HEK293 (cell line): ENCODE measurements around the gene RDH16.
"Not testable (repeated sequence)": the region's sequence is repeated elsewhere in the genome, so short reads cannot be mapped to it uniquely, and the experiment has no call there.

Experiments
- CTCF ChIA-PET: fragments of 350-600 bp; formaldehyde crosslinking; extraction: SDS; loops from one replicate; lab custom pipeline; 2021; ENCODE audit warnings: antibody characterized with exemption; lab: Yijun Ruan, JAX
- POLR2A ChIA-PET: fragments of 300-600 bp; formaldehyde crosslinking; extraction: SDS; loops from one replicate; lab custom pipeline; 2020; ENCODE audit warnings: antibody characterized with exemption, inconsistent platforms; lab: Yijun Ruan, JAX
- H3K27ac ChIP-seq: fragments of 200-500 bp; sonication (Bioruptor generic); 2 replicates; pipeline ENCODE4 v1.5.1; 2014; ENCODE audit warnings: low read depth, low read length, control low read depth, inconsistent platforms; ENCODE audit errors: extremely low read depth
- H3K36me3 ChIP-seq, 2 experiments: fragments of 200-500 bp in 1 of 2; sonication (Bioruptor generic) in 1 of 2; 1 replicate in 1 of 2; 2 replicates in 1 of 2; pipeline ENCODE4 v1.5.1; 2014 to 2017; ENCODE audit warnings: inconsistent platforms in 2 of 2, low read length in 2 of 2; ENCODE audit not compliant: control insufficient read depth in 2 of 2, insufficient read depth in 1 of 2
- H3K4me1 ChIP-seq: fragments of 200-500 bp; sonication (Bioruptor generic); 2 replicates; pipeline ENCODE4 v1.5.1; 2014; ENCODE audit warnings: mild to moderate bottlenecking, low read length, inconsistent platforms; ENCODE audit not compliant: control insufficient read depth, insufficient read depth
- H3K4me3 ChIP-seq: 2 replicates; pipeline ENCODE4 v1.5.1; 2011; ENCODE audit warnings: low read depth, mild to moderate bottlenecking, control low read depth, low read length, moderate library complexity
- H3K9me3 ChIP-seq: fragments of 200-500 bp; sonication (Bioruptor generic); 2 replicates; pipeline ENCODE4 v1.5.1; 2014; ENCODE audit warnings: low read depth, low read length, inconsistent platforms; ENCODE audit not compliant: control insufficient read depth, insufficient read depth
- EGR2 ChIP-seq: fragments of 450-650 bp; formaldehyde crosslinking; IDR thresholded peaks from 2 replicates; pipeline ENCODE4 v1.5.1; 2016; ENCODE audit warnings: low read depth, missing biosample characterization, missing genetic modification characterization
- SALL2 ChIP-seq: fragments of 450-650 bp; formaldehyde crosslinking; IDR thresholded peaks from 2 replicates; pipeline ENCODE4 v1.5.0; 2017; ENCODE audit warnings: missing biosample characterization, mild to moderate bottlenecking, missing genetic modification characterization, borderline replicate concordance
- TRIM28 ChIP-seq: IDR thresholded peaks from 2 replicates; pipeline ENCODE4 v1.6.1; 2011; ENCODE audit warnings: low read length, control low read depth, borderline replicate concordance
- YY1 ChIP-seq: fragments of 450-650 bp; formaldehyde crosslinking; IDR thresholded peaks from 2 replicates; pipeline ENCODE4 v1.5.1; 2018; ENCODE audit warnings: missing biosample characterization, missing genetic modification characterization
- ZFHX2 ChIP-seq: fragments of 450-650 bp; formaldehyde crosslinking; conservative IDR thresholded peaks from 2 replicates; pipeline ENCODE4 v1.5.1; 2016; ENCODE audit warnings: missing biosample characterization, missing genetic modification characterization
- ZNF169 ChIP-seq: fragments of 450-650 bp; formaldehyde crosslinking; IDR thresholded peaks from 2 replicates; pipeline ENCODE4 v1.5.1; 2016; ENCODE audit warnings: missing biosample characterization, missing genetic modification characterization
- ZNF223 ChIP-seq: fragments of 450-650 bp; formaldehyde crosslinking; IDR thresholded peaks from 2 replicates; pipeline ENCODE4 v1.5.1; 2016; ENCODE audit warnings: missing biosample characterization, missing genetic modification characterization
- ZNF37A ChIP-seq: fragments of 450-650 bp; IDR thresholded peaks from 2 replicates; pipeline ENCODE4 v1.5.1; 2018; ENCODE audit warnings: missing biosample characterization, missing genetic modification characterization
- ZNF510 ChIP-seq: fragments of 450-650 bp; formaldehyde crosslinking; IDR thresholded peaks from 2 replicates; pipeline ENCODE4 v1.5.1; 2018; ENCODE audit warnings: mild to moderate bottlenecking, missing genetic modification characterization, missing biosample characterization; ENCODE audit not compliant: insufficient replicate concordance
- ZNF549 ChIP-seq: fragments of 450-650 bp; IDR thresholded peaks from 2 replicates; pipeline ENCODE4 v1.5.1; 2018; ENCODE audit warnings: missing biosample characterization, missing genetic modification characterization, mild to moderate bottlenecking, inconsistent platforms, moderate library complexity
- ZNF624 ChIP-seq: fragments of 450-650 bp; formaldehyde crosslinking; IDR thresholded peaks from 2 replicates; pipeline ENCODE4 v1.5.1; 2017; ENCODE audit warnings: missing biosample characterization, missing genetic modification characterization
- ZNF785 ChIP-seq: fragments of 450-650 bp; formaldehyde crosslinking; IDR thresholded peaks from 2 replicates; pipeline ENCODE4 v1.5.1; 2016; ENCODE audit warnings: missing biosample characterization, missing genetic modification characterization
- TF ChIP-seq, protein P1 (sequence below): fragments of 450-650 bp; formaldehyde crosslinking; IDR thresholded peaks from 2 replicates; pipeline ENCODE4 v1.5.1; 2016; ENCODE audit warnings: missing biosample characterization, missing genetic modification characterization, low read depth
- TF ChIP-seq, protein P2 (sequence below): fragments of 450-650 bp; formaldehyde crosslinking; IDR thresholded peaks from 2 replicates; pipeline ENCODE4 v1.5.1; 2016; ENCODE audit warnings: missing biosample characterization, missing genetic modification characterization
- TF ChIP-seq, protein P3 (sequence below): fragments of 450-650 bp; formaldehyde crosslinking; conservative IDR thresholded peaks from 2 replicates; pipeline ENCODE4 v1.5.1; 2016; ENCODE audit warnings: low read depth, missing biosample characterization, missing genetic modification characterization

Gene RDH16

DNA sequence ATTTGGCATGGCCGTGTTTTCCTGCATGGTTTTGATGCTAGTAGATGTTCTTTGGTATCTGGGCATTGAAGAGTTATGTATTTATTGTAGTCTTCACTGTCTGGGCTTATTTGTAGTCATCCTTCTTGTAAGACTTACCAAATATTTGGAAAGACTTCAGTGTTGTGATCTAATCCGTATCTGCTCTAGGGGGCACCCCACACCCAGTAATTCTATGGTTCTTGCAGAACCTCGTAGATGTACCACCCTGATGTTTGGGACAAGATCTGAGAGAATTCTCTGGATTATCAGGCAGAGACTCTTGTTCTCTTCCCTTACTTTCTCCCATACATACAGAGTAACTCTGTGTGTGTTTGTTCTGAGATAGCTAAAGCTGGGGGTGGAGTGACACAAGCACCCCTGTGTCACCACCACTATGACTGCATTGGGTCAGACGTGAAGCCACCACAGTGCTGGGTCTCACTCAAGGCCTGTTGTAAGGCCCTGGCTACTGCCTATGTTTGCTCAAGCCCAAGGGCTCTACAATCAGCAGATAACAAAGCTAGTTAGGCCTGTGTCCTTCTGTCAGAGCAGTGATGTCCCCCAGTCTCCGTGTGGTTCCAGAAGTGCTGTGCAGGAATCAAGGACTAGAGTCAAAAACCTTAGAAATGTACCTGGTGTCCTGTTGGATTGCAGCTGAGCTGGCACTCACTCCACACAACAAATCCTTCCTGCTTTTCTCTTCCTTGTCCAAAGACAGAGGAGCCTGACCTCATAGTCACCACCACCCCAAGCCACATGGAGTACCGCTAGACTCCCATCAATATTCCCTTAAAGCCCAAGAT is 9.6 kb downstream of the RDH16 start (continued):
- TF ChIP-seq ZNF549 (no peak), ZNF510 (tag by site-specific recombination) (no peak), ZNF785 (no peak)
- TF ChIP-seq, protein P1, sequence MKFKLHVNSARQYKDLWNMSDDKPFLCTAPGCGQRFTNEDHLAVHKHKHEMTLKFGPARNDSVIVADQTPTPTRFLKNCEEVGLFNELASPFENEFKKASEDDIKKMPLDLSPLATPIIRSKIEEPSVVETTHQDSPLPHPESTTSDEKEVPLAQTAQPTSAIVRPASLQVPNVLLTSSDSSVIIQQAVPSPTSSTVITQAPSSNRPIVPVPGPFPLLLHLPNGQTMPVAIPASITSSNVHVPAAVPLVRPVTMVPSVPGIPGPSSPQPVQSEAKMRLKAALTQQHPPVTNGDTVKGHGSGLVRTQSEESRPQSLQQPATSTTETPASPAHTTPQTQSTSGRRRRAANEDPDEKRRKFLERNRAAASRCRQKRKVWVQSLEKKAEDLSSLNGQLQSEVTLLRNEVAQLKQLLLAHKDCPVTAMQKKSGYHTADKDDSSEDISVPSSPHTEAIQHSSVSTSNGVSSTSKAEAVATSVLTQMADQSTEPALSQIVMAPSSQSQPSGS, result no peak

DNA sequence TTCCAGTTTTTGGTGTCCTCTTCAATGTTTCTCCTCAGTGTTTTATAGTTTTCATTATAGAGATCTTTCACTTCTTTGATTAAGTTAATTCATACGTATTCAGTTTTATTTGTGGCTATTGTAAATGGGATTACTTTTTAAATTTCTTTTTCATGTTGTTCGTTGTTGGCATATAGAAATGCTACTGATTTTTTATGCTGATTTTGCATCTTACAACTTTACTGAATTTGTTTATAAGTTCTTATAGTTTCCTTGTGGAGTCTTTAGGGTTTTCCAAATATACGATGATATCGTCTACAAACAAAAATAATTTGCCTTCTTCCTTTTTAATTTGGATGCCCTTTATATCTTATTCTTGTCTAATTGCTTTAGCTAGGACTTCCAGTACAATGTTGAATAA is 13.5 kb downstream of the RDH16 start:
- no peak overlapping the region for H3K27ac ChIP-seq
- TF ChIP-seq ZNF223 (tag by site-specific recombination) (no peak), ZNF37A (no peak), TRIM28 (no peak), YY1 (tag by site-specific recombination) (no peak), ZNF510 (tag by site-specific recombination) (no peak), ZNF624 (tag by site-specific recombination) (no peak), ZNF169 (tag by site-specific recombination) (no peak)
- TF ChIP-seq, protein P2, sequence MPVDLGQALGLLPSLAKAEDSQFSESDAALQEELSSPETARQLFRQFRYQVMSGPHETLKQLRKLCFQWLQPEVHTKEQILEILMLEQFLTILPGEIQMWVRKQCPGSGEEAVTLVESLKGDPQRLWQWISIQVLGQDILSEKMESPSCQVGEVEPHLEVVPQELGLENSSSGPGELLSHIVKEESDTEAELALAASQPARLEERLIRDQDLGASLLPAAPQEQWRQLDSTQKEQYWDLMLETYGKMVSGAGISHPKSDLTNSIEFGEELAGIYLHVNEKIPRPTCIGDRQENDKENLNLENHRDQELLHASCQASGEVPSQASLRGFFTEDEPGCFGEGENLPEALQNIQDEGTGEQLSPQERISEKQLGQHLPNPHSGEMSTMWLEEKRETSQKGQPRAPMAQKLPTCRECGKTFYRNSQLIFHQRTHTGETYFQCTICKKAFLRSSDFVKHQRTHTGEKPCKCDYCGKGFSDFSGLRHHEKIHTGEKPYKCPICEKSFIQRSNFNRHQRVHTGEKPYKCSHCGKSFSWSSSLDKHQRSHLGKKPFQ, result no peak
- H3K4me1 ChIP-seq, result no peaks in the 10 kb centered on the region
- POLR2A ChIA-PET, result no interaction called here
- H3K9me3 ChIP-seq, result no peaks in the 10 kb centered on the region
- CTCF ChIA-PET, result no interaction called here
- H3K36me3 ChIP-seq, result no peaks in the 10 kb centered on the region
- no peak overlapping the region for H3K4me3 ChIP-seq

DNA sequence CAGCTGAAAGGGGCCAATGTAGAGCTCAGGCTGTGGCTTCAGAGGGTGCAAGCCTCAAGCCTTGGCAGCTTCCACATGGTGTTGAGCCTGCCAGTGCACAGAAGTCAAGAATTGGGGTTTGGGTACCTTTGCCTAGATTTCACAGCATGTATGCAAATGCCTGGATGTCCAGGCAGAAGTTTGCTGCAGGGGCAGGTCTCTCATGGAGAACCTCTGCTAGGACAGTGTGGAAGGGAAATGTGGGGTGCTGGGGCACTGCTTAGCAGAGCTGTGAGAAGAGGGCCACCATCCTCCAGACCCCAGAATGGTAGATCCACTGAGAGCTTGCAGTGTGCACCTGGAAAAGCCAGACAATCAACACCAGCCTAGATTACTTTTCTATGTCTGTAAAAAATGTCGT is 14.0 kb downstream of the RDH16 start:
- H3K36me3 ChIP-seq, H3K9me3 ChIP-seq, CTCF ChIA-PET, H3K4me1 ChIP-seq, POLR2A ChIA-PET, H3K4me3 ChIP-seq, H3K27ac ChIP-seq: not testable (repeated sequence)

DNA sequence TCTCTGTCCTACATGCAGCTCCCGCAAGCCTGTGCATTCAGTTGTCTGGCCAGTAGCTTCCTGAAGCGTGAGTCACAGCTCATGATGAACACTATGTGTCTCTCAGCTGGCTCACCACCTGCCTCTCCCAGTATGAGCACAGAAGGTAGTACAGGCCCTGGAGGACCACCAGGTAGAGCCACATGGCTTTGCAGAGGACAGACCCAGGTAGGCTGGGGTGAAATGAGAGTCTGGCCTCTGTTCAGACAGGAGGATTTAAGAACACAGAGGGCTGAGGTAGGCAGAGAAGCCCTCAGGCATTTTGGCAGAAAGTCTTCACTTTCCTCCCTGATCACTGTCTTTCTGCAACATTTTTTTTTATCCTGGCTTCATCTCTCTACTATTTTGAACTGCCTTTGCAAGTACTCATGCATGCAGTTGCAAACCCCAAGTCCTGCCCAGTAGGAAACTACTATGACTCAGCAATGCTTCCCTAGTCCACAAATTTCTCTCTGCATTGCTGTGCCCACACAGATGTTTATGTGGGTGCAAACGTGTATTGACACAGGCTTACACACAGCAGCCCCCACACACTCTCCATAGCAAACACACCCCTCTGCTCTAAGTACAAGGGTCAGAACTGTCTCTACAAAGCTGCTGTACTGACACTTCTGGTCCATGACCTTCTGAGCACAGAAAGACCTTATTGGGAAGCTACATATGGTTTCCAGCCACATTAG is 15.9 kb downstream of the RDH16 start:
- H3K27ac ChIP-seq, result no peak overlapping the region
- POLR2A ChIA-PET, result no interaction called here
- no peaks in the 10 kb centered on the region for H3K9me3 ChIP-seq
- H3K4me3 ChIP-seq, result no peak overlapping the region
- H3K4me1 ChIP-seq, result no peaks in the 10 kb centered on the region
- CTCF ChIA-PET, result no interaction called here
- TF ChIP-seq, protein P3, sequence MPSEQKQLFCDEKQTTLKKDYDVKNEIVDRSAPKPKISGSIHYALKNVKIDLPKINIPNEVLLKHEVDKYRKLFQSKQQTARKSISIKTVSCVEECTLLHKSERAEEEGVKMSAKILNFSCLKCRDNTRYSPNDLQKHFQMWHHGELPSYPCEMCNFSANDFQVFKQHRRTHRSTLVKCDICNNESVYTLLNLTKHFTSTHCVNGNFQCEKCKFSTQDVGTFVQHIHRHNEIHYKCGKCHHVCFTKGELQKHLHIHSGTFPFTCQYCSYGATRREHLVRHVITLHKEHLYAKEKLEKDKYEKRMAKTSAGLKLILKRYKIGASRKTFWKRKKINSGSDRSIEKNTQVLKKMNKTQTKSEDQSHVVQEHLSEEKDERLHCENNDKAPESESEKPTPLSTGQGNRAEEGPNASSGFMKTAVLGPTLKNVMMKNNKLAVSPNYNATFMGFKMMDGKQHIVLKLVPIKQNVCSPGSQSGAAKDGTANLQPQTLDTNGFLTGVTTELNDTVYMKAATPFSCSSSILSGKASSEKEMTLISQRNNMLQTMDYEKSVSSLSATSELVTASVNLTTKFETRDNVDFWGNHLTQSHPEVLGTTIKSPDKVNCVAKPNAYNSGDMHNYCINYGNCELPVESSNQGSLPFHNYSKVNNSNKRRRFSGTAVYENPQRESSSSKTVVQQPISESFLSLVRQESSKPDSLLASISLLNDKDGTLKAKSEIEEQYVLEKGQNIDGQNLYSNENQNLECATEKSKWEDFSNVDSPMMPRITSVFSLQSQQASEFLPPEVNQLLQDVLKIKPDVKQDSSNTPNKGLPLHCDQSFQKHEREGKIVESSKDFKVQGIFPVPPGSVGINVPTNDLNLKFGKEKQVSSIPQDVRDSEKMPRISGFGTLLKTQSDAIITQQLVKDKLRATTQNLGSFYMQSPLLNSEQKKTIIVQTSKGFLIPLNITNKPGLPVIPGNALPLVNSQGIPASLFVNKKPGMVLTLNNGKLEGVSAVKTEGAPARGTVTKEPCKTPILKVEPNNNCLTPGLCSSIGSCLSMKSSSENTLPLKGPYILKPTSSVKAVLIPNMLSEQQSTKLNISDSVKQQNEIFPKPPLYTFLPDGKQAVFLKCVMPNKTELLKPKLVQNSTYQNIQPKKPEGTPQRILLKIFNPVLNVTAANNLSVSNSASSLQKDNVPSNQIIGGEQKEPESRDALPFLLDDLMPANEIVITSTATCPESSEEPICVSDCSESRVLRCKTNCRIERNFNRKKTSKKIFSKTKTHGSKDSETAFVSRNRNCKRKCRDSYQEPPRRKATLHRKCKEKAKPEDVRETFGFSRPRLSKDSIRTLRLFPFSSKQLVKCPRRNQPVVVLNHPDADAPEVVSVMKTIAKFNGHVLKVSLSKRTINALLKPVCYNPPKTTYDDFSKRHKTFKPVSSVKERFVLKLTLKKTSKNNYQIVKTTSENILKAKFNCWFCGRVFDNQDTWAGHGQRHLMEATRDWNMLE (tag by site-specific recombination), result no peak
- TF ChIP-seq SALL2 (tag by site-specific recombination), result no peak
- peak; percentile 92 for TF ChIP-seq ZFHX2 (tag by site-specific recombination)
- TF ChIP-seq EGR2 (tag by site-specific recombination), result peak; percentile 93
- no peaks in the 10 kb centered on the region for H3K36me3 ChIP-seq

DNA sequence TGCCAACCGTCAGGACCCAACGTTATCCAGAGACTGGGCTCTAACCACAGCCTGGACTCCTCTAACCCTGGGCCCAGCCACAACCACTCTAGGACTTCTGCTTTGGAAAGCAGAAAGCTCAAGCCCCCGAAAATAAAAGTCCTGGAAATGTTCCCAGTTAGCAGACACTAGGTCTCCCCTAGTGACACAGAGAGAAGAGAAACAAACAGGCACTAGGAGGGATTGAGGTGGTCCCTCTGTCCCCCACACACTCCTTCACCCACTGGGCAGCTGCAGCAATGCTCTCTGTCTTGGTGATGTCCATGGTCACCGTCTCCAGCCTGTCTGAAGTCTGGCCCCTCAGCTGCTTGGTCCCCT is 16.5 kb downstream of the RDH16 start:
- H3K36me3 ChIP-seq, H3K4me1 ChIP-seq, H3K4me3 ChIP-seq, CTCF ChIA-PET, H3K9me3 ChIP-seq, POLR2A ChIA-PET, H3K27ac ChIP-seq: not testable (repeated sequence)
